Osteoblast (primary cell): ENCODE data around the gene COL23A1. TPM values are rescaled to one million over a fixed set of nuclear protein-coding genes. Genes with fewer than 3 reads are reported as not detected.

Source experiments
- DNase-seq: peaks from one replicate; pipeline ENCODE4 v3.0.0; 2011; ENCODE audit warnings: low spot score, mixed read lengths; ENCODE audit not compliant: insufficient read length; ENCODE audit errors: missing footprints
- H2AFZ ChIP-seq: 2 replicates; pipeline ENCODE4 v1.6.0; 2011; ENCODE audit warnings: mild to moderate bottlenecking, low read length
- H3K27ac ChIP-seq: 2 replicates; pipeline ENCODE4 v1.5.1; 2011; ENCODE audit warnings: mild to moderate bottlenecking, low read depth, low read length, moderate library complexity
- H3K27me3 ChIP-seq: 2 replicates; pipeline ENCODE4 v1.6.0; 2012; ENCODE audit warnings: mild to moderate bottlenecking, control low read depth, inconsistent platforms, low read length, moderate library complexity; ENCODE audit not compliant: insufficient read depth
- H3K36me3 ChIP-seq: 2 replicates; pipeline ENCODE4 v1.5.1; 2011; ENCODE audit warnings: mild to moderate bottlenecking, low read length, control low read depth, moderate library complexity; ENCODE audit not compliant: insufficient read depth
- H3K4me1 ChIP-seq: 2 replicates; pipeline ENCODE4 v1.5.1; 2011; ENCODE audit warnings: mild to moderate bottlenecking, low read length, control low read depth, moderate library complexity; ENCODE audit not compliant: insufficient read depth
- H3K4me2 ChIP-seq: 2 replicates; pipeline ENCODE4 v1.6.0; 2011; ENCODE audit warnings: mild to moderate bottlenecking, low read length; ENCODE audit not compliant: insufficient read depth
- H3K4me3 ChIP-seq: fragments of 200-600 bp; sonication (generic); 3 replicates; pipeline ENCODE4 v1.5.1; 2012; ENCODE audit warnings: mild to moderate bottlenecking, low read length, inconsistent platforms; ENCODE audit not compliant: insufficient read depth
- H3K79me2 ChIP-seq: 2 replicates; pipeline ENCODE4 v1.6.0; 2012; ENCODE audit warnings: mild to moderate bottlenecking, low read length, control low read depth, inconsistent platforms; ENCODE audit not compliant: insufficient read depth
- H3K9me3 ChIP-seq: 2 replicates; pipeline ENCODE4 v1.5.1; 2011; ENCODE audit warnings: low read depth, low read length, control low read depth
- H4K20me1 ChIP-seq: 2 replicates; pipeline ENCODE4 v1.6.0; 2012; ENCODE audit warnings: mild to moderate bottlenecking, low read length, control low read depth; ENCODE audit not compliant: insufficient read depth
- total RNA-seq: library from RNA; depleted of rRNA; stranded (reverse); fragments of >200 nt; gene quantifications from 2 replicates; pipeline ENCODE4 v1.2.3, GENCODE V29; 2012
- TF ChIP-seq, protein P1 (sequence below): IDR thresholded peaks from 2 replicates; pipeline ENCODE4 v1.5.1; 2011; ENCODE audit warnings: mild to moderate bottlenecking, low read depth, low read length, moderate library complexity; ENCODE audit errors: extremely low read depth

The COL23A1 gene
- total RNA-seq, 1 donor = under 0.01 TPM

DNA sequence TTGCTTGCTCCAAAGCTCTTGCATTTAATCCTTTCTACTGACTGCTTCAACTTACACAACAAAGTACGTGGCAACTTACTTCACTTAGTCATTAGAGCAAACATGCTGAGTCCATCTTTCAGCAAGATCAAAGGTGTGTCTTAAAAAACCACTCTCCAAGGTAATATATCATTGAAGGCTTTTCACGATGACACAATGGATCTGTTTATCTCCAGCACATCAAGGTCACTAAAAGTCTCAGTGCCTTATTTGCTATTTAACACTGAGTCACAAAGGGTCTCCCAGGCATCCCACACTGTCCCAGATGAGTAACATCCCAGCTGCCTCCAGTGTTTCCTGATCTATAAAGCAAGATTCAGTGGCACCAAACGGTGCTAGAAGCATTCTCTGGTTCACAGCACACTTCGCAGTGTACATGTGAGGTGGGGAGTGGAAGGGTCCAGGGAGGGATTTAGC lies 40.3 kb upstream of the COL23A1 start:
- TF ChIP-seq, protein P1, sequence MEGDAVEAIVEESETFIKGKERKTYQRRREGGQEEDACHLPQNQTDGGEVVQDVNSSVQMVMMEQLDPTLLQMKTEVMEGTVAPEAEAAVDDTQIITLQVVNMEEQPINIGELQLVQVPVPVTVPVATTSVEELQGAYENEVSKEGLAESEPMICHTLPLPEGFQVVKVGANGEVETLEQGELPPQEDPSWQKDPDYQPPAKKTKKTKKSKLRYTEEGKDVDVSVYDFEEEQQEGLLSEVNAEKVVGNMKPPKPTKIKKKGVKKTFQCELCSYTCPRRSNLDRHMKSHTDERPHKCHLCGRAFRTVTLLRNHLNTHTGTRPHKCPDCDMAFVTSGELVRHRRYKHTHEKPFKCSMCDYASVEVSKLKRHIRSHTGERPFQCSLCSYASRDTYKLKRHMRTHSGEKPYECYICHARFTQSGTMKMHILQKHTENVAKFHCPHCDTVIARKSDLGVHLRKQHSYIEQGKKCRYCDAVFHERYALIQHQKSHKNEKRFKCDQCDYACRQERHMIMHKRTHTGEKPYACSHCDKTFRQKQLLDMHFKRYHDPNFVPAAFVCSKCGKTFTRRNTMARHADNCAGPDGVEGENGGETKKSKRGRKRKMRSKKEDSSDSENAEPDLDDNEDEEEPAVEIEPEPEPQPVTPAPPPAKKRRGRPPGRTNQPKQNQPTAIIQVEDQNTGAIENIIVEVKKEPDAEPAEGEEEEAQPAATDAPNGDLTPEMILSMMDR = no peak
- Histone ChIP-seq H3K79me2 (peaks cover 13% of the 10 kb centered on the region), H2AFZ (peak overlapping the region; percentile 73), H3K36me3 (no peaks in the 10 kb centered on the region), H3K27ac (no peak overlapping the region), H3K4me2 (no peak overlapping the region), H3K4me1 (peaks cover 5% of the 10 kb centered on the region), H4K20me1 (no peaks in the 10 kb centered on the region), H3K4me3 (no peak overlapping the region), H3K27me3 (no peaks in the 10 kb centered on the region), H3K9me3 (no peaks in the 10 kb centered on the region)
- no peak for DNase-seq

DNA sequence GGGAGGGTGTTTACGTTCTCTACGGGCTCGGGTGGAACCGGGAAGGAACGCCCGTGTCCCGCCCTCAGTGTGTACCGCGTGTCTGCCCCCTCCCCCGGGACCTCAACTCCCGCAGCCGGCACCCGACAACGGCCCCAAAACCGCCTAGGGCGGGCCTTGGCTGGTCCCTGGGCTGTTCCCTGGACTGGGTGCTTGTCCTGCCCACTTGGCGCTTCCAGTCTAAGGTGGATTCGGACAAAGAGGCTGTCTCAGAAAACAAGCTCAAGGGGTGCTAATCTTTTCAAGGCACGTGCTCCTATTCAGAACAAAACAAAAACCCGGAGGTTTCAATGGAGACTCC lies 37.0 kb upstream of the COL23A1 start:
- H3K27me3 ChIP-seq = no peaks in the 10 kb centered on the region
- peaks cover 22% of the 10 kb centered on the region for H4K20me1 ChIP-seq
- peaks cover 46% of the 10 kb centered on the region for H3K79me2 ChIP-seq
- H2AFZ ChIP-seq = peak overlapping the region; percentile 96
- H3K4me3 ChIP-seq = peak overlapping the region; percentile 96
- H3K36me3 ChIP-seq = peaks cover 9% of the 10 kb centered on the region
- H3K27ac ChIP-seq = peak overlapping the region; percentile 11
- no peak for DNase-seq
- no peaks in the 10 kb centered on the region for H3K9me3 ChIP-seq
- TF ChIP-seq, protein P1 = no peak
- H3K4me1 ChIP-seq = peaks cover 18% of the 10 kb centered on the region
- H3K4me2 ChIP-seq = peak overlapping the region; percentile 69

DNA sequence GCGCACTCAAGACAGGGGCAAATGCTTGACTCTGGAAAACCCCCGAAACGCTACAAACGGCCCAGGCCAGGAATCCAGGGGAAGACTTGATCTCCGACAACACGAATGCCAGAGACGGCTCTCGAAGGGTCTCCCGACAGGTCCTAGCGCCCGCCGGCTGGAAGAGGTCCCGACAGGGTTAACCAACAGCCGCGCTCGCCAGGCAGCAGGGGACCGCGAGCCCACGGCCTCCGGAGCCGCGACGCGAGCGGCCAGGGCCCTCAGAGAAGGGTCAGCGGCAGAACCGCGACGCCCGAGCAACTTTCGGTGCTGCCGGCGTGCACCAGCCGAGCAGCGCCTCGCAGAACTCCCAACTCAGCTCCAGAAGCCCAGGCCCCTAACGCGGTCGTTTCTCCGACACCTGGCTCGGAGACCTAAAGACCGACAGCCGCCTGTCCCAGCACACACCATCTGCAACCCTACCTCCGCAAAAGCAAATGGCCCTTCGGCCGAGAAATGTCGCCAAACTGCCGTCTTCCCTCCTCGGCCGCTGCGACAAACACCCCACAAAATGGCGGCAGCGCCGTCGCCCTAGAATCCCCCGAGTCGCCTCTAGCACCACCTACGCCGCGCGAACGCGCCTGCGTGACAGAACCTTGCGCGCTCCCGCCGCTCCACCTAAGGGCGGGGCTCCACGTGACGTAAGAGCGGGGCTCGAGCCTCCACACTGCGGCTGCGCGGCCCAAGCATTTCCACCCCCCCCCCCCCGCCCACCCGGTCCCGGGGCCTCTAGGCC lies 36.5 kb upstream of the COL23A1 start, which contains the start of gene CLK4:
Gene CLK4 (minus strand): TSS at position 567 of the 775 bp plus-strand sequence. CDS start 3,634 bp downstream, outside the sequence.
- Histone ChIP-seq H3K79me2 (peaks cover 51% of the 10 kb centered on the region), H4K20me1 (peaks cover 27% of the 10 kb centered on the region), H3K27me3 (no peaks in the 10 kb centered on the region), H3K27ac (peak within 1 kb of the TSS; percentile 89), H3K4me1 (peaks cover 18% of the 10 kb centered on the region), H3K9me3 (no peaks in the 10 kb centered on the region), H2AFZ (peak within 1 kb of the TSS; percentile 96), H3K4me2 (peak within 1 kb of the TSS; percentile 97), H3K36me3 (peaks cover 14% of the 10 kb centered on the region), H3K4me3 (peak within 1 kb of the TSS; percentile 96)
- DNase-seq = peak; percentile 96
- TF ChIP-seq, protein P1 = no peak

DNA sequence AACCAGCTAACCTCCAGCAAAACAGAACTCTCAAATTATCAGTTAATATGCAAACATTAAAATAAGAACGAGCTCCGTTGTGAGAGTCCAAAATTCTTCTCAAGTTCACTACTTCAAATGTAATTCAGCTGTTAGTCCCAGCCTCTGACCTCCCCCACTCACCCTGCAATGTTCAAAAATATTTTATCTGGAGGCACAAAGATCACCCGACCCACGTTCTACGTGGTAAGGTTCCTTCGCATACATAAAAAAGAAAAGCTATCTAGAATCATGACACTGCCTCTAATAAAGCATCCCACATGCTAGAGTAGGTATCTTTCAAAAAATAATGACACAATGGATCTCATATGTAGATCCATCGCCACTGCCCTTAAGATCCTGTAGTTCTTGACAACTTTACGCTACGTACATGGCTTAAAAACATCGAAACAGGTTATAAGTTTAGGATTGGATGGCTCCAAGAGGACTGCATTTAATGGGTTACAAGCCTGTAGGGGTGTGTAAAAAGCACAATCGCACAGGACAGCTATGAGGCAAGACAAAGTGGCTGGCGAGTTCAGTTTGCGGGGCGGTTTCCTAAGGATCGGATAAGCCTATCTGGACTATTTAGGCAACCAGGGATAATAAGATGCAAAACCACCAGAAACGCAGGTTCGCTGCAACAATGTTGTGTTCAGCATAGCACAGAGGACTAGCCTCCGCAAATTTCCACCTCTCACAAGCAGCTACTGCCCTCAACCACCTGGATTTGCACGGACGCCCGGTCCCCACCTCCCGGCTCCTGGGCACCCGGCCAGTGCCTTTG lies 35.7 kb upstream of the COL23A1 start:
- TF ChIP-seq, protein P1 = no peak
- peaks cover 20% of the 10 kb centered on the region for H3K4me1 ChIP-seq
- peak; percentile 70 for DNase-seq
- H3K4me3 ChIP-seq = peak overlapping the region; percentile 96
- H3K4me2 ChIP-seq = peak overlapping the region; percentile 97
- H3K36me3 ChIP-seq = peaks cover 21% of the 10 kb centered on the region
- peaks cover 30% of the 10 kb centered on the region for H4K20me1 ChIP-seq
- no peaks in the 10 kb centered on the region for H3K27me3 ChIP-seq
- H3K27ac ChIP-seq = peak overlapping the region; percentile 89
- peaks cover 55% of the 10 kb centered on the region for H3K79me2 ChIP-seq
- peak overlapping the region; percentile 90 for H2AFZ ChIP-seq
- H3K9me3 ChIP-seq = no peaks in the 10 kb centered on the region
